AG09319 (cell line): ENCODE data around the gene PPP2R5D.

Experiments
- DNase-seq: peaks from one replicate; pipeline ENCODE4 v3.0.0-alpha.2; 2010; ENCODE audit warnings: low read depth; ENCODE audit errors: extremely low read depth
- TF ChIP-seq, protein P1 (sequence below): IDR thresholded peaks from 2 replicates; pipeline ENCODE4 v1.5.1; 2011; ENCODE audit warnings: low read depth, mild to moderate bottlenecking, inconsistent platforms, low read length, moderate library complexity

PPP2R5D gene

DNA sequence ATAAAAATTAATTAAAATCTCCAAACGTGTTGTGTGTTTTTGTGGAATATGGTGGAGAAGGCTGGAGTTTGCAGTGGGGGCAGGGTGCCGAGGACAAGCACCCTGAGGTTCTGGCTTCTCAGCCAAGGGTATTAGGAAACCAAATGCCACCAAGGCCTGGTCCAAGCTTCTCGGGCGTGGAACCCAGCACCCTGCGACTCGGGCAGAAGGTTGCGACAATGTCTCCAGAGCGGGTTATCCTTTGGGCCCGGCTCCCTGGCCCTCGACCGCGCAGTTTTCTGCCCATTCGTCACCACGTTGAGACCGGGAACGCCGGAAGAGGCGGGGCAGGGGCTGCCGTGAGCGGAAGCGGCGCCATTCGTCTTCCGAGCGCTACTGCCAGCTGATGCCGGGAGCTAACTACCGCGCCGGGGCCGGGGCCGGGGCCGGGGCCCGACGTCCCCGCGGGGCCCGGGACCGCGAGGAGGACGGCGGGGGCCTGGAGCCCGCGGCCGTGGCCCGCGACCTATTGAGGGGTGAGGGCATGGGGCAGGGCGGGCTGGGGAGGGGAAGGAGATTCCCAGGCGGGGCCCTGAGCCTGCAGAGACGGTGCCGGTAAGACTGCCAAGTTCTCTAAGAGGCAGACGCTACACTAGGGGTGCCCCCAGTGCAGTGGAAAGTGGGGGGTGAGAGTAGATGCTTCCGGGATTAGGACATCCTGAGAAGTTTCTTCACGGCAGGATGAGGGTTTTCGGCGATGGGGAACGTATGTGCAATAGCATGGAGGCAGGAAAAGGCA lies 37.1 kb downstream of the PPP2R5D start, which contains the start of gene RRP36:
Gene RRP36, plus strand, starts transcription at position 354 of the 778 bp plus-strand sequence. Its CDS starts 32 bp downstream, at position 386.
- no peak for DNase-seq
- TF ChIP-seq, protein P1, sequence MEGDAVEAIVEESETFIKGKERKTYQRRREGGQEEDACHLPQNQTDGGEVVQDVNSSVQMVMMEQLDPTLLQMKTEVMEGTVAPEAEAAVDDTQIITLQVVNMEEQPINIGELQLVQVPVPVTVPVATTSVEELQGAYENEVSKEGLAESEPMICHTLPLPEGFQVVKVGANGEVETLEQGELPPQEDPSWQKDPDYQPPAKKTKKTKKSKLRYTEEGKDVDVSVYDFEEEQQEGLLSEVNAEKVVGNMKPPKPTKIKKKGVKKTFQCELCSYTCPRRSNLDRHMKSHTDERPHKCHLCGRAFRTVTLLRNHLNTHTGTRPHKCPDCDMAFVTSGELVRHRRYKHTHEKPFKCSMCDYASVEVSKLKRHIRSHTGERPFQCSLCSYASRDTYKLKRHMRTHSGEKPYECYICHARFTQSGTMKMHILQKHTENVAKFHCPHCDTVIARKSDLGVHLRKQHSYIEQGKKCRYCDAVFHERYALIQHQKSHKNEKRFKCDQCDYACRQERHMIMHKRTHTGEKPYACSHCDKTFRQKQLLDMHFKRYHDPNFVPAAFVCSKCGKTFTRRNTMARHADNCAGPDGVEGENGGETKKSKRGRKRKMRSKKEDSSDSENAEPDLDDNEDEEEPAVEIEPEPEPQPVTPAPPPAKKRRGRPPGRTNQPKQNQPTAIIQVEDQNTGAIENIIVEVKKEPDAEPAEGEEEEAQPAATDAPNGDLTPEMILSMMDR = no peak

DNA sequence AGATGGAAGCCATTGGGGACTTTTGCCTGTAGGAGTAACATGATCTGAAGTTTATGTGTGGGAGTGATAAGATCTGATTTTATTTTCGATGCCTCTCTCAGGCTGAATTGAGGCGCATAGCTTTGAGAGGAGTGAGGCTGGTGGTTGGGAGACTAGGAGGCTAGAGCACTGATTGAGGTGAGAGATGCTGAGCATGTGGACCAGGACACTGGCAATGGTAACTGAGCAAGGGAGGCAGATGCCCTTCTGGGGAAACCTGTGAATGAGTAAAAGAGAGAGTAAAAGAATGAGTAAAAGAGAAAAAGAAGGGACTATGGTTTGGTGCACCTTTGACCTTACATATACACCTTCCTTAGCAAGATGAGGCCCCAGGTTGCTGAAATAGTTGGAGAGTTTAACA lies 40.1 kb downstream of the PPP2R5D start:
- no peak for DNase-seq
- TF ChIP-seq, protein P1 = no peak

DNA sequence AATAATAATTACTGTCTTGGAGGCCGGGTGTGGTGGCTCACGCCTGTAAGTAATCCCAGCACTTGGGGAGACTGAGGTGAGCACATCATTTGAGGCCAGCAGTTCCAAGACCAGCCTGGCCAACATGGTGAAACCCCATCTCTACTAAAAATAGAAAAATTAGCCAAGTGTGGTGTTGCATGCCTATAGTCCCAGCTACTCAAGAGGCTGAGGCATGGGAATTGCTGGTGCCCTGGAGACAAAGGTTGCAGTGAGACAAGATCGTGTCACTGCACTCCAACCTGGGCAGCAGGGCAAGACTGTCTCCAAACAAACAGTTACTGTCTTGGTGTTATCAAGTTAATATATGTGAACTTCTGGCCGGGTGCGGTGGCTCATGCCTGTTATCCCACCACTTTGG lies 42.0 kb downstream of the PPP2R5D start:
- DNase-seq = no peak
- TF ChIP-seq, protein P1 = no peak

DNA sequence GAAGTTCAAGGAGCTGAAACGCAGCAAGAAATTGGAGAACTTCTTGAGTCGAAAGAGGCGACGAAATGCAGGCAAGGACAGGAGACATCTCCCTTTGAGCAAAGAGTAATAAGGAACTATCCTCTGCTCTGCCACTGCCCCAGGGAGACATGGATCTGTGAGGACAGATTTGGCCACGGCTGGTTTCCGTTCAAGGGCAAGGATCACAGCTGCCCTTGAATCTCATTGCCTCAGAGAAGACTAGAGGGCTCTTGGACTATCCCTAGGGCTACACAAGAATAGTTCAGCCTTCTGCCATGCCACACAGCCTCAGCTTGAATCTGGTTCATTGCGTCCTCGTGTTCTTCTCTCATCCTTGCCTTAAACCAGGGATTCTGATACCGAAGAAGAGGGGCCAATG lies 44.8 kb downstream of the PPP2R5D start:
- TF ChIP-seq, protein P1 = no peak
- no peak for DNase-seq

DNA sequence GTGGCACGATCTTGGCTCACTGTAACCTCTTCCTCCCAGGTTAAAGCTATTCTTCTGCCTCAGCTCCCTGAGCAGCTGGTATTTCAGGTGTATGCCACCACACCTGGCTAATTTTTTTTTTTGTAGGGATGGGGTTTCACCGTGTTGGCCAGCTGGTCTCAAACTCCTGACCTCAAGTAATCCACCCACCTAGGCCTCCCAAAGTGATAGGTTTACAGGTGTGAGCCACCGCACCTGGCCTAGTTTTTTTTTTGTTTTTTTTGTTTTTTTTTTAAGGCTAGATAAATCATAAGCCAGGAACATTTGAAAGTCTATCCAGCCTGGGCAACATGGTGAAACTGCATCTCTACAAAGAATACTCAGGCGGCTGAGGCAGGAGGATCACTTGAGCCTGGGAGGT lies 48.0 kb downstream of the PPP2R5D start:
- TF ChIP-seq, protein P1 = no peak
- DNase-seq = no peak

DNA sequence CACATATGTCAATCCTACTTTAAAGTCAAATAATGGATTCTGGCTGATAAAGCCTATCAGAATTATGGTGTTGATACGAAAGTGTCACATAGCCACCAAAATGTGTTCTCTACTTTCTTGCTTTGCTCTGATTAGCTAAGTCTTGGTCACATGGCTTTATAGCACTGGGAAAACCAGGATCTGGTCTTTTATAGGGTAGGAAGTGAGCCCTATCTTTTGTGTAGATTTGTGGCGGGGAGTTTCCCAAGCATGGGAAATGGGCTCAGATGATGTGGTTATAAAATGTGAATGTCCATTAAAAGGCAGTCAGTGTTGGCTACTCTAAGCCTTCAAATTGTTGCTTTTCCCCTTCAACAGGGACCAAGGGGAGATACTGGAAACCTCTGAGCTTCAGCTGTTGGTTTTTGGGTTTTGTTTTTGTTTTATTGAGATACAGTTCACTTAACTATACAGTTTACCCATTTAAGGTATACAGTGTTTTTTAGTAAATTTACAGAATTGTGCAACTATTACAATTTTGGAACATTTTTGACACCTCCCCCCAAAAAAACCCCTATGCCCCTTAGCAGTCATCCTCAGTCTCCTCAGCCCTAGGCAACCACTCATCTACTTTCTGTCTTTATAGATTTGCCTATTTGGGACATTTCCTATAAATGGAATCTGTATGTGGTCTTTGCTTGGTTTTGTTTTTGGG lies 49.3 kb downstream of the PPP2R5D start:
- DNase-seq = no peak
- TF ChIP-seq, protein P1 = no peak

DNA sequence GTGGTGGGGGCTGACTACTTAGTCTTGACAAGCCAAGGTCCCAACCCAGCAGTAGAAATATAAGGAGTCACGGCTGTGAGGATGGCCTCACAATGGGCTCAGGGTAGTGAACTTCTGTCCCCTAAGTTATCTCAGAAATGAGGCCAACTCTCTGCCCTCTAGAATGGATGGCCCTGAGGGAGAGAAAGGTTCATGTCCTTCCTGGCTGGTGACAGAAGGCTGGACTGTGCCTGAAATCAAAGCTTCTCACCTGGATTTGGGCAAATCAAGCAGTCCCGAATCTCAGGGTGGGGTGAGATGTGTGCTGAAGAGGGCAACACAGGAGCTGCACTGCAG lies 49.8 kb downstream of the PPP2R5D start:
- no peak for DNase-seq
- TF ChIP-seq, protein P1 = no peak
